Glutamatergic neuron (in vitro differentiated cells): ENCODE results near the gene OLA1. TPM values are rescaled to one million over a fixed set of nuclear protein-coding genes. Genes with fewer than 3 reads are reported as not detected.
"Not testable (repeated sequence)": the region's sequence is repeated elsewhere in the genome, so short reads cannot be mapped to it uniquely, and the experiment has no call there.

ENCODE experiments used
- DNase-seq: peaks from one replicate; pipeline ENCODE4 v3.0.0; 2022
- H3K27ac Mint-ChIP-seq: one replicate; pipeline ENCODE4 v1.8.0; 2020; ENCODE audit warnings: mild to moderate bottlenecking, mixed read lengths, inconsistent platforms; ENCODE audit not compliant: unreplicated experiment
- H3K27me3 Mint-ChIP-seq: one replicate; pipeline ENCODE4 v1.8.0; 2020; ENCODE audit warnings: mild to moderate bottlenecking, moderate library complexity, mixed read lengths, inconsistent platforms; ENCODE audit not compliant: unreplicated experiment
- H3K36me3 Mint-ChIP-seq: one replicate; pipeline ENCODE4 v1.8.0; 2020; ENCODE audit warnings: mild to moderate bottlenecking, mixed read lengths, inconsistent platforms; ENCODE audit not compliant: unreplicated experiment
- H3K4me1 Mint-ChIP-seq: one replicate; pipeline ENCODE4 v1.8.0; 2020; ENCODE audit warnings: mild to moderate bottlenecking, low read depth, mixed read lengths, inconsistent platforms; ENCODE audit not compliant: unreplicated experiment
- H3K4me3 Mint-ChIP-seq: one replicate; pipeline ENCODE4 v1.8.0; 2020; ENCODE audit warnings: mild to moderate bottlenecking, mixed read lengths, inconsistent platforms; ENCODE audit not compliant: unreplicated experiment
- H3K9me3 Mint-ChIP-seq: one replicate; pipeline ENCODE4 v1.8.0; 2020; ENCODE audit warnings: mild to moderate bottlenecking, moderate library complexity, mixed read lengths, inconsistent platforms; ENCODE audit not compliant: unreplicated experiment
- CTCF ChIP-seq: fragments of 200-600 bp; sonication (generic); IDR thresholded peaks from one replicate; pipeline ENCODE4 v1.5.0; 2021; ENCODE audit not compliant: partially characterized antibody, unreplicated experiment
- total RNA-seq: library from RNA; stranded (reverse); fragmentation: NEBNext Ultra II Directional; extraction: Animal tissue kit (Norgen Biotek cat#: 25700); gene quantifications from one replicate; pipeline ENCODE4 v1.2.1, GENCODE V29; 2021; ENCODE audit not compliant: unreplicated experiment

The OLA1 gene
- total RNA-seq, 1 donor from 2014 or later, result 96.2 TPM

- no peak overlapping the region for H3K4me3 Mint-ChIP-seq
- H3K27me3 Mint-ChIP-seq, result no peaks in the 10 kb centered on the region
- no peak for DNase-seq
- TF ChIP-seq CTCF, result no peak
- H3K36me3 Mint-ChIP-seq, result no peaks in the 10 kb centered on the region
- H3K9me3 Mint-ChIP-seq, result no peaks in the 10 kb centered on the region
- H3K4me1 Mint-ChIP-seq, result peaks cover 15% of the 10 kb centered on the region
- no peak overlapping the region for H3K27ac Mint-ChIP-seq
These were observed 32.3 kb upstream of the OLA1 start for GRCh38 chr2:174280596-174280995.

DNA sequence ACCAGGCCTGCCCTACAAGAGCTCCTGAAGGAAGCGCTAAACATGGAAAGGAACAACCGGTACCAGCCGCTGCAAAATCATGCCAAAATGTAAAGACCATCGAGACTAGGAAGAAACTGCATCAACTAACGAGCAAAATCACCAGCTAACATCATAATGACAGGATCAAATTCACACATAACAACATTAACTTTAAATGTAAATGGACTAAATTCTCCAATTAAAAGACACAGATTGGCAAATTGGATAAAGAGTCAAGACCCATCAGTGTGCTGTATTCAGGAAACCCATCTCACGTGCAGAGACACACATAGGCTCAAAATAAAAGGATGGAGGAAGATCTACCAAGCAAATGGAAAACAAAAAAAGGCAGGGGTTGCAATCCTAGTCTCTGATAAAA, 21.9 kb upstream of the OLA1 start:
- H3K4me1 Mint-ChIP-seq, H3K36me3 Mint-ChIP-seq, H3K27me3 Mint-ChIP-seq, DNase-seq, H3K4me3 Mint-ChIP-seq, H3K9me3 Mint-ChIP-seq, H3K27ac Mint-ChIP-seq: not testable (repeated sequence)

GRCh38 chr2:174266288-174266687, 18.0 kb upstream of the OLA1 start:
- Mint-ChIP-seq H3K27me3 (peaks cover 2% of the 10 kb centered on the region), H3K9me3 (peaks cover 1% of the 10 kb centered on the region), H3K4me1 (no peaks in the 10 kb centered on the region), H3K27ac (no peak overlapping the region), H3K4me3 (no peak overlapping the region), H3K36me3 (no peaks in the 10 kb centered on the region)
- DNase-seq, result no peak
- TF ChIP-seq CTCF, result no peak

DNA sequence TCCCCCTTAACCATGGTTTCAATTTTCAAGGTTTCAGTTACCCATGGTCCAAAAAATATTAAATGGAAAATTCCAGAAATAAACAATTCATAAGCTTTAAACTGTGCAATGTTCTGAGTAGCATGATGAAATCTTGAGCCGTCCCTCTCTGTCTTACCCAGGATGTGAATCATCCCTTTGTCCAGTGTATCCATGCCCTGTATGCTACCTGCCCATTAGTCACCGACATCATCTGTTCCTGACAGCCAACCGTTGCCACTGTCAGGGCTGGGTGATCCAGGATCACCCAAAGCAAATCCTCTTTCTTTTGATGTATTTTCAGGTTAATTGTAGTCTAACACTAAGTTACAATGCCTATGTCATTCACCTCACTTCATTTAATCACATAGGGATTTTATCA, 15.7 kb upstream of the OLA1 start:
- no peak overlapping the region for H3K27ac Mint-ChIP-seq

GRCh38 chr2:174259981-174260380, 11.6 kb upstream of the OLA1 start:
- Mint-ChIP-seq H3K4me1 (no peaks in the 10 kb centered on the region), H3K9me3 (no peaks in the 10 kb centered on the region), H3K36me3 (no peaks in the 10 kb centered on the region), H3K27ac (no peak overlapping the region), H3K4me3 (no peak overlapping the region), H3K27me3 (no peaks in the 10 kb centered on the region)
- no peak for DNase-seq
- TF ChIP-seq CTCF, result no peak

More for the DNA sequence above, 15.7 kb upstream of the OLA1 start:
- Mint-ChIP-seq H3K4me3 (no peak overlapping the region), H3K4me1 (no peaks in the 10 kb centered on the region), H3K36me3 (no peaks in the 10 kb centered on the region), H3K27me3 (peaks cover 2% of the 10 kb centered on the region), H3K9me3 (peaks cover 1% of the 10 kb centered on the region)
- no peak for DNase-seq
- no peak for TF ChIP-seq CTCF

- Mint-ChIP-seq H3K9me3 (peaks cover 2% of the 10 kb centered on the region), H3K27ac (no peak overlapping the region), H3K4me1 (no peaks in the 10 kb centered on the region), H3K27me3 (no peaks in the 10 kb centered on the region), H3K4me3 (no peak overlapping the region), H3K36me3 (no peaks in the 10 kb centered on the region)
- TF ChIP-seq CTCF, result no peak
- no peak for DNase-seq
These were observed 5.9 kb upstream of the OLA1 start for GRCh38 chr2:174254267-174254666.
